ENCODE data around the gene SHROOM1.

SHROOM1 gene

DNA sequence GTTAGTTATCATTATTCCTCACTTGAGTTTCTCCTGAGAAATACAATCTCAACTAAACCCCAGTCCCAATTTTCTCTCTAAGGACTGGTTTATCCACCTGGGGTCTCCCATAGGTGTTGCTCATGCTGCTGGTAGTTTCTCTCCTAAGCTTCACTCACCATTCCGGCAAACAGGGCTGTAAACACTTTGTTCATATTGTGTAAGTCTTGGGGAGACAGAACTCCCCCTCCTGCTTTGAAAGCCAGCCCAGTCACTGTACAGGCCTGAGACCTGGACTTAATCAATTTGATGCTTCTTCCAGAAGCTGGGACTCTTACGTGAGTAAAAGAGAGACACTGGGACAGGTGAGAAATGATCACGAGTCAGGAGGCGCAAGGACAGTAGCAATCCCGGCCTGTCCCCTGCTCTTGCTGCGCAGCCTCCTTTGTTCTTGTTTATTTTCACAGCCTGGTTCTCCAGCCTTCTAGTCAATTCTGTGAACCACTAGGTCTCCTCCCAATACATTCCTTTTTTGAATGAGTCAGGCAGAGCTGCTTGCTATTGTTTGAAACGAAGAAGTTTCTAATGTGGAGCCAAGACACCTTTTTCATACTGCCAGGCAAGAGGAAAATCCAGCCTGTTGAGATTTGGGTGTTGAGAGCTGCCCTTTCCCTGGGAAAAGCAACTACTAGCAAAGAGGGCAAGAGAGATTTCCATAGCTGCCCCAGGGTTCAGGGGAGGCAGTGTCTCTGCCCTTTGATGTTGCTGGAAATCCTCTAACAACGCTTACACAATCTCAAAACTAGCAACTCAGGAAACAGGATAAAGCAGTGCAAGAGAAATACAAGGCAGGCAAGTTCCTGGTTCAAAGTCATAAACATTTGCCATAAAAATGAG is 9.2 kb upstream of the SHROOM1 start:
- TF ChIP-seq, protein P1, sequence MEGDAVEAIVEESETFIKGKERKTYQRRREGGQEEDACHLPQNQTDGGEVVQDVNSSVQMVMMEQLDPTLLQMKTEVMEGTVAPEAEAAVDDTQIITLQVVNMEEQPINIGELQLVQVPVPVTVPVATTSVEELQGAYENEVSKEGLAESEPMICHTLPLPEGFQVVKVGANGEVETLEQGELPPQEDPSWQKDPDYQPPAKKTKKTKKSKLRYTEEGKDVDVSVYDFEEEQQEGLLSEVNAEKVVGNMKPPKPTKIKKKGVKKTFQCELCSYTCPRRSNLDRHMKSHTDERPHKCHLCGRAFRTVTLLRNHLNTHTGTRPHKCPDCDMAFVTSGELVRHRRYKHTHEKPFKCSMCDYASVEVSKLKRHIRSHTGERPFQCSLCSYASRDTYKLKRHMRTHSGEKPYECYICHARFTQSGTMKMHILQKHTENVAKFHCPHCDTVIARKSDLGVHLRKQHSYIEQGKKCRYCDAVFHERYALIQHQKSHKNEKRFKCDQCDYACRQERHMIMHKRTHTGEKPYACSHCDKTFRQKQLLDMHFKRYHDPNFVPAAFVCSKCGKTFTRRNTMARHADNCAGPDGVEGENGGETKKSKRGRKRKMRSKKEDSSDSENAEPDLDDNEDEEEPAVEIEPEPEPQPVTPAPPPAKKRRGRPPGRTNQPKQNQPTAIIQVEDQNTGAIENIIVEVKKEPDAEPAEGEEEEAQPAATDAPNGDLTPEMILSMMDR (IDR thresholded peaks at IDR 0.05; ENCODE audit: borderline replicate concordance, control extremely low read depth, extremely low read depth, insufficient read depth, missing control alignments): no peak
- DNase-seq (ENCODE audit: low spot score): no peak
- in situ Hi-C loops (cut with MboI; ENCODE audit: low sequenced_read_pairs, unreplicated experiment): no loop called here

- TF ChIP-seq, protein P1 (IDR thresholded peaks at IDR 0.05; ENCODE audit: borderline replicate concordance, control extremely low read depth, extremely low read depth, insufficient read depth, missing control alignments): no peak
- DNase-seq (ENCODE audit: low spot score): no peak
- in situ Hi-C loops (cut with MboI; ENCODE audit: low sequenced_read_pairs, unreplicated experiment): no loop called here
These were observed 8.3 kb upstream of the SHROOM1 start for GRCh38 chr5:132838516-132839282.

DNA sequence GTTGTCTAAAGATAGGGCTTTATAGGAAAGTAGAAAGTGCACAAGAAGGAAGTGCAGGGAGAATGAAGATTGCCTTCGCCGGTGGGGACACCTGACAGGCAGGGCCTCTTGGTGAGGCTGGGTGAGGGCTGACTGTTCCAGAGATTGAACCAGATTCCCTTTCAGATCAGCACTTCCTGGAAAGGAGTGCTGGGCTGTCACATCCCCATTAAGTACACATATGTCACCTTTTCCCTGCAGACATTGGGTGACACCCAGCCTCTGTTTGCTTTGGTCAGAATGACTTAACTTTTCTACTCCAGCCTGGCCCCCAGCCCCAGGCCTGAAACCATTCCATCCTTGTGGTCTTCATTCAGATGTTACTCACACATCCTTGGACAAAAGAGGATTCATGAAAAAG is 7.4 kb upstream of the SHROOM1 start:
- TF ChIP-seq, protein P1 (IDR thresholded peaks at IDR 0.05; ENCODE audit: borderline replicate concordance, control extremely low read depth, extremely low read depth, insufficient read depth, missing control alignments): no peak
- DNase-seq (ENCODE audit: low spot score): no peak
- in situ Hi-C loops (cut with MboI; ENCODE audit: low sequenced_read_pairs, unreplicated experiment): no loop called here

- TF ChIP-seq, protein P1 (IDR thresholded peaks at IDR 0.05; ENCODE audit: borderline replicate concordance, control extremely low read depth, extremely low read depth, insufficient read depth, missing control alignments): no peak
- in situ Hi-C loops (cut with MboI; ENCODE audit: low sequenced_read_pairs, unreplicated experiment): no loop called here
- DNase-seq (ENCODE audit: low spot score): no peak
These were observed 6.4 kb upstream of the SHROOM1 start for GRCh38 chr5:132836852-132837251.

GRCh38 chr5:132834057-132834456 is 3.6 kb upstream of the SHROOM1 start:
- TF ChIP-seq, protein P1 (IDR thresholded peaks at IDR 0.05; ENCODE audit: borderline replicate concordance, control extremely low read depth, extremely low read depth, insufficient read depth, missing control alignments): no peak
- in situ Hi-C loops (cut with MboI; ENCODE audit: low sequenced_read_pairs, unreplicated experiment): no loop called here
- DNase-seq (ENCODE audit: low spot score): no peak

DNA sequence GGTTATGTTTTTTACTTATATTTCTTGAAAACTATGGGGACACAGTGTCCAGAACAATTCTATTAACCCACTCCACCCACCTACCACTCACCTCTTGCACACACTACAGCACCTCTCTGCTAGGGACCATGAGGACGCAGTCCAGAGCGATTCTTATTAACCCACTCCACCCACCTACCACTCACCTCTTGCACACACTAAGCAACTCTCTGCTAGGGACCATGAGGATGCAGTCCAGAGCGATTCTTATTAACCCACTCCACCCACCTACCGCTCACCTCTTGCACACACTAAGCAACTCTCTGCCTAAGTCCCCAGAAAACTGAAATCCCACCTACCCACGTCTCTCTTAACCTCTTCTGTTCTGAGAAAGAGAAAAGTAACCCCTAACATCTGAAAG is 2.2 kb upstream of the SHROOM1 start:
- TF ChIP-seq, protein P1 (IDR thresholded peaks at IDR 0.05; ENCODE audit: borderline replicate concordance, control extremely low read depth, extremely low read depth, insufficient read depth, missing control alignments): no peak
- no peak for DNase-seq (ENCODE audit: low spot score)
- in situ Hi-C loops (cut with MboI; ENCODE audit: low sequenced_read_pairs, unreplicated experiment): no loop called here
